ENCODE data around the gene SLC35D1. TPM values are rescaled to one million over a fixed set of nuclear protein-coding genes. Genes with fewer than 3 reads are reported as not detected.

SLC35D1 gene
- total and polyA plus RNA-seq, 9 of the 15 experiments (the other 6 are each of a cell fraction or from before 2014, with no cell fraction given), result 2.3 to 10.4 (median 6.4) TPM

DNA sequence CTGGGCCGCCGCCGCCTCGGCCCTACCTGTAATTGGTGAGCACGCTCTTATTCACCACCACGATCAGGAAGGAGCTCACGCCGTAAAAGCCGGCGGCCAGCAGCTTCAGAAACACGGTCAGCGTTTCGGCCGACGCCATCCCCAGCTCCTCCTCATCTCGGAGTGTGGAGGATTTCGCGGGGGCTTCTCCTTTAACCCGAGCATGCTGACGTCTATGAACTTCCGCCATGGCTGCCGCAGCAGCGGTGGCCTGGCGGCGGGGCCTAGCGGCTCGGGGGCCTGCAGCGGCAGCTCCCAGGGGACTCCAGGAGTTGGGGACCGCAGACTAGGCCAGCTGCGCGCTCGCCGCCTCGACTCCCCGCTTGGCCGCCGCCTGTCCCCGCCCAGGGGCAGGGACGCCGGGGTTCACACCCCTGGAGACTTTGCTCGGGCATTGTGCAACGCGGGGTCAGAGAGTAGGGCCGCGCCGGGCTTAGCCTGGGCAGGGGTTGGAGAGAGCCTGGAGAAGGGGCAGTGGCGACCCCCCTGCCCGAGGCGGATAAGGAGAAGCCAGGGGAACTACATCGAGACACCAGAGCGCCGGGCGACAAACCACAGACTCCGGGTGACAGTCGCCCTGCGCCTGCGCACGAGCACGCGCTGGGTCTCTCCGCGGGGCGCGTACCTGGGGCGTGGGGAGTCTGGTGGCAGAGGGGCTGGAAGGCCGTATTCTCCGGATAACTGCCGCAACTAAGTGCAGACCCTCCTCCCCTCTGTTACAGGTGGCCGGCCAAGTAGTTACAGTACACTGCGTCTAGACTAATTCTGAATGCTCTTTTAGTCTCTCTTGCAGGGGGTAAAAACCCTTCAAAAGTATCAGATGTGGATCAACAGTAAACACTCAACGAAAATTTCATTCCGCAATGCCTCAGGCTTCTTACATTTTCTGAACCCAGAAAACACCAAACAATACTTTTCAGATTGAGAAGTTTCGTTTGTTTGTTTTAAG is at the start of gene SLC35D1 (continued):
- TF ChIP-seq, protein P1, sequence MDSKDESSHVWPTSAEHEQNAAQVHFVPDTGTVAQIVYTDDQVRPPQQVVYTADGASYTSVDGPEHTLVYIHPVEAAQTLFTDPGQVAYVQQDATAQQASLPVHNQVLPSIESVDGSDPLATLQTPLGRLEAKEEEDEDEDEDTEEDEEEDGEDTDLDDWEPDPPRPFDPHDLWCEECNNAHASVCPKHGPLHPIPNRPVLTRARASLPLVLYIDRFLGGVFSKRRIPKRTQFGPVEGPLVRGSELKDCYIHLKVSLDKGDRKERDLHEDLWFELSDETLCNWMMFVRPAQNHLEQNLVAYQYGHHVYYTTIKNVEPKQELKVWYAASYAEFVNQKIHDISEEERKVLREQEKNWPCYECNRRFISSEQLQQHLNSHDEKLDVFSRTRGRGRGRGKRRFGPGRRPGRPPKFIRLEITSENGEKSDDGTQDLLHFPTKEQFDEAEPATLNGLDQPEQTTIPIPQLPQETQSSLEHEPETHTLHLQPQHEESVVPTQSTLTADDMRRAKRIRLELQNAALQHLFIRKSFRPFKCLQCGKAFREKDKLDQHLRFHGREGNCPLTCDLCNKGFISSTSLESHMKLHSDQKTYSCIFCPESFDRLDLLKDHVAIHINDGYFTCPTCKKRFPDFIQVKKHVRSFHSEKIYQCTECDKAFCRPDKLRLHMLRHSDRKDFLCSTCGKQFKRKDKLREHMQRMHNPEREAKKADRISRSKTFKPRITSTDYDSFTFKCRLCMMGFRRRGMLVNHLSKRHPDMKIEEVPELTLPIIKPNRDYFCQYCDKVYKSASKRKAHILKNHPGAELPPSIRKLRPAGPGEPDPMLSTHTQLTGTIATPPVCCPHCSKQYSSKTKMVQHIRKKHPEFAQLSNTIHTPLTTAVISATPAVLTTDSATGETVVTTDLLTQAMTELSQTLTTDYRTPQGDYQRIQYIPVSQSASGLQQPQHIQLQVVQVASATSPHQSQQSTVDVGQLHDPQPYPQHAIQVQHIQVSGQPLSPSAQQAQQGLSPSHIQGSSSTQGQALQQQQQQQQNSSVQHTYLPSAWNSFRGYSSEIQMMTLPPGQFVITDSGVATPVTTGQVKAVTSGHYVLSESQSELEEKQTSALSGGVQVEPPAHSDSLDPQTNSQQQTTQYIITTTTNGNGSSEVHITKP (IDR thresholded peaks at IDR 0.05; ENCODE audit: partially characterized antibody), result no peak
- TF ChIP-seq TRIM28 (IDR thresholded peaks at IDR 0.05), result no peak
- no peak for TF ChIP-seq ZNF316 (IDR thresholded peaks at IDR 0.05)
- TF ChIP-seq BMI1 (IDR thresholded peaks at IDR 0.05; ENCODE audit: low read length), result no peak
- no peak for TF ChIP-seq CAMTA2 (CRISPR knock-in tag; conservative IDR thresholded peaks at IDR 0.05)
- TF ChIP-seq, protein P2, sequence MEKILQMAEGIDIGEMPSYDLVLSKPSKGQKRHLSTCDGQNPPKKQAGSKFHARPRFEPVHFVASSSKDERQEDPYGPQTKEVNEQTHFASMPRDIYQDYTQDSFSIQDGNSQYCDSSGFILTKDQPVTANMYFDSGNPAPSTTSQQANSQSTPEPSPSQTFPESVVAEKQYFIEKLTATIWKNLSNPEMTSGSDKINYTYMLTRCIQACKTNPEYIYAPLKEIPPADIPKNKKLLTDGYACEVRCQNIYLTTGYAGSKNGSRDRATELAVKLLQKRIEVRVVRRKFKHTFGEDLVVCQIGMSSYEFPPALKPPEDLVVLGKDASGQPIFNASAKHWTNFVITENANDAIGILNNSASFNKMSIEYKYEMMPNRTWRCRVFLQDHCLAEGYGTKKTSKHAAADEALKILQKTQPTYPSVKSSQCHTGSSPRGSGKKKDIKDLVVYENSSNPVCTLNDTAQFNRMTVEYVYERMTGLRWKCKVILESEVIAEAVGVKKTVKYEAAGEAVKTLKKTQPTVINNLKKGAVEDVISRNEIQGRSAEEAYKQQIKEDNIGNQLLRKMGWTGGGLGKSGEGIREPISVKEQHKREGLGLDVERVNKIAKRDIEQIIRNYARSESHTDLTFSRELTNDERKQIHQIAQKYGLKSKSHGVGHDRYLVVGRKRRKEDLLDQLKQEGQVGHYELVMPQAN (IDR thresholded peaks at IDR 0.05; ENCODE audit: borderline replicate concordance), result no peak
- no peak for TF ChIP-seq ZNF384 (IDR thresholded peaks at IDR 0.05; ENCODE audit: low read depth, low read length)
- TF ChIP-seq, protein P3, sequence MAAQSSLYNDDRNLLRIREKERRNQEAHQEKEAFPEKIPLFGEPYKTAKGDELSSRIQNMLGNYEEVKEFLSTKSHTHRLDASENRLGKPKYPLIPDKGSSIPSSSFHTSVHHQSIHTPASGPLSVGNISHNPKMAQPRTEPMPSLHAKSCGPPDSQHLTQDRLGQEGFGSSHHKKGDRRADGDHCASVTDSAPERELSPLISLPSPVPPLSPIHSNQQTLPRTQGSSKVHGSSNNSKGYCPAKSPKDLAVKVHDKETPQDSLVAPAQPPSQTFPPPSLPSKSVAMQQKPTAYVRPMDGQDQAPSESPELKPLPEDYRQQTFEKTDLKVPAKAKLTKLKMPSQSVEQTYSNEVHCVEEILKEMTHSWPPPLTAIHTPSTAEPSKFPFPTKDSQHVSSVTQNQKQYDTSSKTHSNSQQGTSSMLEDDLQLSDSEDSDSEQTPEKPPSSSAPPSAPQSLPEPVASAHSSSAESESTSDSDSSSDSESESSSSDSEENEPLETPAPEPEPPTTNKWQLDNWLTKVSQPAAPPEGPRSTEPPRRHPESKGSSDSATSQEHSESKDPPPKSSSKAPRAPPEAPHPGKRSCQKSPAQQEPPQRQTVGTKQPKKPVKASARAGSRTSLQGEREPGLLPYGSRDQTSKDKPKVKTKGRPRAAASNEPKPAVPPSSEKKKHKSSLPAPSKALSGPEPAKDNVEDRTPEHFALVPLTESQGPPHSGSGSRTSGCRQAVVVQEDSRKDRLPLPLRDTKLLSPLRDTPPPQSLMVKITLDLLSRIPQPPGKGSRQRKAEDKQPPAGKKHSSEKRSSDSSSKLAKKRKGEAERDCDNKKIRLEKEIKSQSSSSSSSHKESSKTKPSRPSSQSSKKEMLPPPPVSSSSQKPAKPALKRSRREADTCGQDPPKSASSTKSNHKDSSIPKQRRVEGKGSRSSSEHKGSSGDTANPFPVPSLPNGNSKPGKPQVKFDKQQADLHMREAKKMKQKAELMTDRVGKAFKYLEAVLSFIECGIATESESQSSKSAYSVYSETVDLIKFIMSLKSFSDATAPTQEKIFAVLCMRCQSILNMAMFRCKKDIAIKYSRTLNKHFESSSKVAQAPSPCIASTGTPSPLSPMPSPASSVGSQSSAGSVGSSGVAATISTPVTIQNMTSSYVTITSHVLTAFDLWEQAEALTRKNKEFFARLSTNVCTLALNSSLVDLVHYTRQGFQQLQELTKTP (IDR thresholded peaks at IDR 0.05; ENCODE audit: low read depth in 1 of 2, partially characterized antibody in 2 of 2), result peak in 1 of 2 experiments; percentile 16
- TF ChIP-seq HDGF (IDR thresholded peaks at IDR 0.05), result no peak
- no peak for TF ChIP-seq NBN (IDR thresholded peaks at IDR 0.05; ENCODE audit: low read depth)
- no peak for TF ChIP-seq HMG20B (CRISPR knock-in tag; IDR thresholded peaks at IDR 0.05)
- no peak for TF ChIP-seq ZC3H8 (IDR thresholded peaks at IDR 0.05)
- peak in 1 of 2 experiments; percentile 4; a peak in 1 of 4 replicates for TF ChIP-seq TBL1XR1 (IDR thresholded peaks at IDR 0.05; ENCODE audit: low read length in 2 of 2)
- no peak for TF ChIP-seq ZNF274 (IDR thresholded peaks at IDR 0.05; ENCODE audit: borderline replicate concordance, low read depth, low read length)
- no peak for TF ChIP-seq DDX20 (tag; IDR thresholded peaks at IDR 0.05; ENCODE audit: low read depth)
- TF ChIP-seq L3MBTL2 (IDR thresholded peaks at IDR 0.05), result peak; percentile 89
- no peak for TF ChIP-seq HEY1 (CRISPR knock-in tag; IDR thresholded peaks at IDR 0.05; ENCODE audit: borderline replicate concordance)
- 0 out of 4 replicates have a peak, but pooled peaks have one; percentile 11 to 13 for TF ChIP-seq TEAD1 (CRISPR knock-in tag; IDR thresholded peaks at IDR 0.05)
- TF ChIP-seq ZNF263 (CRISPR knock-in tag; IDR thresholded peaks at IDR 0.05; ENCODE audit: borderline replicate concordance), result no peak
